Mucosa of descending colon (tissue), 3 donors: ENCODE data around the gene UNC5C. TPM values are rescaled to one million over a fixed set of nuclear protein-coding genes. Genes with fewer than 3 reads are reported as not detected.

Experiments
- ATAC-seq: fragments of 200-7000 bp; cut with Tn5 transposase; one replicate; pipeline ENCODE4 v1.9.1; 2020; ENCODE audit warnings: mild to moderate bottlenecking, moderate library complexity
- DNase-seq, 3 donors: peaks; one replicate each; pipeline ENCODE4 v3.0.0-alpha.2; 2020
- H3K36me3 ChIP-seq: fragments of 200-600 bp; one replicate; pipeline ENCODE4 v1.8.0; 2021; ENCODE audit warnings: low read depth, mild to moderate bottlenecking
- H3K4me1 ChIP-seq: fragments of 200-600 bp; one replicate; pipeline ENCODE4 v1.8.0; 2021; ENCODE audit warnings: low read depth, mild to moderate bottlenecking
- H3K4me3 ChIP-seq: fragments of 200-600 bp; one replicate; pipeline ENCODE4 v1.8.0; 2021; ENCODE audit warnings: mild to moderate bottlenecking
- H3K9me3 ChIP-seq: fragments of 200-600 bp; one replicate; pipeline ENCODE4 v1.8.0; 2021; ENCODE audit warnings: mild to moderate bottlenecking
- intact Hi-C, 2 donors: fragments of 100-400 bp; cut with DNase I in 1 of 2; cut with micrococcal nuclease in 1 of 2; formaldehyde crosslinking; loops; one replicate each; pipeline versions ENCODE4 v1.11.0 to v1.11.1; 2022; cut with DNase I, micrococcal nuclease
- total RNA-seq, 3 donors: library from RNA; stranded (reverse); fragmentation: NEBNext Ultra II Directional in 2 of 3; extraction: Animal tissue kit (Norgen Biotek cat#: 25700) in 2 of 3; gene quantifications; one replicate each; pipeline versions ENCODE4 v1.2.1 to v1.2.4, GENCODE V29; 2021 to 2023
- TF ChIP-seq, protein P1 (sequence below): fragments of 200-600 bp; IDR thresholded peaks from one replicate; pipeline ENCODE4 v1.8.0; 2022; ENCODE audit warnings: antibody characterized with exemption, mild to moderate bottlenecking
- donor health status: DM: no; HTN: no; CAD: no; lungs with moderate emphysema.
- donor health status: DM: no; HTN: no; CAD: no.
- donor health status: DM: no; HTN: yes; CAD: no.

UNC5C gene
- total RNA-seq, 3 donors from 2014 or later: 3.1 to 7.2 (median 4.6) TPM

DNA sequence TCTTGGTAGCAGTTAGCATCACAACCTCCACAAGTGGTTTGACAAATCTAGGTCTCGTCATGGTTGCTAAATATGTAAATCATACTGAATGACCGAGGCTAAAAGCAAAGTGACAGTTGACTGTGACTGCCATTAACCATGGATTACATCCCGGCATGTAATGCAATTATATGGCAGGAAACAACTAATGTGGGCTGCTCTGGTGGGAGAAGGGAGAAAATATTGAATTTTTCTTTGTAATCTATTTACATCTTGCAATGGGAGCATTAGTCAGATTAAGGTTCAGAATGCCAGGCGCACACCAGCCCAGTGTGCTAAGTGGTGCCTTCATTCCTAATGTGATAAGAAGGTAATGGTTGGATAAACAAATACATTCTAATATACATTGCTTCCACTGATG, 35.8 kb downstream of the UNC5C start:
- no peaks in the 10 kb centered on the region for H3K9me3 ChIP-seq
- TF ChIP-seq, protein P1, sequence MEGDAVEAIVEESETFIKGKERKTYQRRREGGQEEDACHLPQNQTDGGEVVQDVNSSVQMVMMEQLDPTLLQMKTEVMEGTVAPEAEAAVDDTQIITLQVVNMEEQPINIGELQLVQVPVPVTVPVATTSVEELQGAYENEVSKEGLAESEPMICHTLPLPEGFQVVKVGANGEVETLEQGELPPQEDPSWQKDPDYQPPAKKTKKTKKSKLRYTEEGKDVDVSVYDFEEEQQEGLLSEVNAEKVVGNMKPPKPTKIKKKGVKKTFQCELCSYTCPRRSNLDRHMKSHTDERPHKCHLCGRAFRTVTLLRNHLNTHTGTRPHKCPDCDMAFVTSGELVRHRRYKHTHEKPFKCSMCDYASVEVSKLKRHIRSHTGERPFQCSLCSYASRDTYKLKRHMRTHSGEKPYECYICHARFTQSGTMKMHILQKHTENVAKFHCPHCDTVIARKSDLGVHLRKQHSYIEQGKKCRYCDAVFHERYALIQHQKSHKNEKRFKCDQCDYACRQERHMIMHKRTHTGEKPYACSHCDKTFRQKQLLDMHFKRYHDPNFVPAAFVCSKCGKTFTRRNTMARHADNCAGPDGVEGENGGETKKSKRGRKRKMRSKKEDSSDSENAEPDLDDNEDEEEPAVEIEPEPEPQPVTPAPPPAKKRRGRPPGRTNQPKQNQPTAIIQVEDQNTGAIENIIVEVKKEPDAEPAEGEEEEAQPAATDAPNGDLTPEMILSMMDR: no peak
- no peaks in the 10 kb centered on the region for H3K4me1 ChIP-seq
- intact Hi-C loops: no loop called here
- H3K36me3 ChIP-seq: no peaks in the 10 kb centered on the region
- DNase-seq (no peak), ATAC-seq (no peak)
- no peak overlapping the region for H3K4me3 ChIP-seq

DNA sequence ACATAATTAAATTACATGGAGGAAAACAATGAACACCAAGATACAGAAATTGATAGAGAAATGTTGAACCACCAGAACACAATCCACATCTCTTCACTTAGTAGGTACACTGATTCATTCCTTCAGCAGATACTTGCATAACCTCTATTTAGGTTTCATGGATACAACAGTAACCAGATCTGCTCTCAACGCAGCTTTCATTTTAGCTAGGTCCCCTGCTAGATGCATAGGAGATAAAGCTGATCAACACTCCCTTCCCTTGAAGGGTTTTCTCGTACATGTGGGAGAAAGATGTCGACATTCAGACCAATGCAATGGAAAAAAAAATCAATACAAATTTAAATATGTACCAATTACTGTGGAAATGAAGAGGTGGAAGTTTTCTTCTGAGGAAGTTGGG, 37.3 kb downstream of the UNC5C start:
- no peak overlapping the region for H3K4me3 ChIP-seq
- TF ChIP-seq, protein P1: no peak
- DNase-seq (no peak), ATAC-seq (no peak)
- H3K4me1 ChIP-seq: no peaks in the 10 kb centered on the region
- no peaks in the 10 kb centered on the region for H3K9me3 ChIP-seq
- intact Hi-C loops: no loop called here
- no peaks in the 10 kb centered on the region for H3K36me3 ChIP-seq

DNA sequence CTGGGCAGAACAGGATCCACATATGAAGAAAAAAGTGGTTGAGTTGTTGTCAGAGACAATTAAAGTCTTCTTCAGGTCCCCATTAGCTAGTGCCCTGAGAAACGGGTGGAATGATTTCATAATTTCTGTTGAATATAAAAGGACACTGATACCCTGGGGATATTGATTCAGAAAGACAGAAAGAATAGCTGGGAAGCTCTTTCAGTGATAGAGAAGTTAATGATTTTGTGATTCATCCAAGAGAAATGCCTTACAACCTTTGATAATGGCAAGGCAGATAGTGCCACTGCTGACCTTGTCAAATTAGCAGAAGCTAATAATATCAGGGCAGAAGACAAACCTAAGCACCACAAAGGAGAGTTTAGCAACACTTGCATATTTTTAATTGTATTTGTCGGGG, 37.9 kb downstream of the UNC5C start:
- intact Hi-C loops: no loop called here
- Histone ChIP-seq H3K36me3 (no peaks in the 10 kb centered on the region), H3K9me3 (no peaks in the 10 kb centered on the region), H3K4me1 (no peaks in the 10 kb centered on the region), H3K4me3 (no peak overlapping the region)
- TF ChIP-seq, protein P1: no peak
- ATAC-seq (no peak), DNase-seq (no peak)

DNA sequence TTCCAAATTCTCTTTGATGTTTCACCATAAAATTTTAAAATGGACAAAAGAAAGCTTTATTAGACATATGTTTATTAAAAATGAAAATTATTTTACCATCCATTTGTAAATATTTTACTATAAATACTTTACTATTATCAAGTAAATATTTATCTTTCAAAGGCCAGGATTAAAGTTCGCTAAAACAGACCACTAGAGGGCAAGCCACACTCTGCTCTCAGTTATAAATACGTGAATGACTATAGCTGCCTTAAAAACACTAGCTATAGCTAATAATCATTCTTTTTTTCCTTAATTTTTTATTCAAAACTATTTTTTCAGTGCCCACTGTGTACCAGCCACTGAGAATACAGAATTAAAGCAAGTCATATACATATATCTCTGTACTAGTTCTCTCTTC, 38.6 kb downstream of the UNC5C start:
- ATAC-seq: no peak
- H3K36me3 ChIP-seq: no peaks in the 10 kb centered on the region
- intact Hi-C loops: no loop called here
- H3K4me1 ChIP-seq: no peaks in the 10 kb centered on the region
- DNase-seq: no peak
- TF ChIP-seq, protein P1: no peak
- no peaks in the 10 kb centered on the region for H3K9me3 ChIP-seq
- H3K4me3 ChIP-seq: no peak overlapping the region

DNA sequence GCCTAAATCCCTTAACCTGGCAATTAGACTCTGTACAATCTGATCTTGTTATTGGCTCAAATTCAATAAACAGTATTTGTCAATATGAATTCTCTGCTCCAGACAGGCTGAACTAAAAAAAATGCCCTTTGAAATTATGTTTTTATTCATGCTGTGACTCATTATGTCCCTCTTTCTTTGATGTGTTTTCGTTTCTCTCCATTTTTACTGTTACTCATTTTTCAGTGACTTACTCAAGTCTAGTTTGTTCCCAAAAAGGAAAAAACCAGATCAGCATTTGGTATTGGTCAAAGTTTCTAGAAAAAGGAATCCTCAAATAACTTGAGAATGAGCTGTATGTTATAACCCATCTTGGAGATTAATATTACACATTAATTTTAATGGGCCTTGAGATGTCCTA, 40.4 kb downstream of the UNC5C start:
- DNase-seq: no peak
- TF ChIP-seq, protein P1: no peak
- Histone ChIP-seq H3K4me1 (no peaks in the 10 kb centered on the region), H3K36me3 (no peaks in the 10 kb centered on the region), H3K9me3 (no peaks in the 10 kb centered on the region), H3K4me3 (no peak overlapping the region)
- no peak for ATAC-seq
- intact Hi-C loops: no loop called here

DNA sequence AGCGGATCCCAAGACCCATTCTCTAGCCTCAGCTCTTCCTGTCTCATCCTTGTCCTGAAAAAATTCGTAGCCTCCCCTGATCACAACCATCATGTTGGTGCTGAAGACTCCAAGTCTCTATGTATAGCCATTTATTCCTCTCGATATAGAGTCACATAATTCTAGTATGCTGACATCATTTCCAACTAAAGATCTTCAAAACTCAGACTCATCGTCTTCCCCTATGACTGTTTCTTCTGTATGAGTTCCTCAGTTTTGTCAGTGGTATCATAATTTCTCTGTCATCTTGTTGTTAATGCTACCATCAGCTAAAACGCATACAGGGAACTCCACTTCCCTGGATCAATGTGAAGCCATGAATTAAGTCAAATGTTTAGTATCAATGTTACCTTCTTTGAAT, 41.2 kb downstream of the UNC5C start:
- no peak for ATAC-seq
- TF ChIP-seq, protein P1: no peak
- no peak for DNase-seq

More for the DNA sequence above, 41.2 kb downstream of the UNC5C start:
- Histone ChIP-seq H3K4me1 (no peaks in the 10 kb centered on the region), H3K9me3 (no peaks in the 10 kb centered on the region), H3K4me3 (no peak overlapping the region), H3K36me3 (no peaks in the 10 kb centered on the region)
- intact Hi-C loops: no loop called here
